GM19351 (cell line): ENCODE results near the gene FAM216B.
"Not testable (repeated sequence)": the region's sequence is repeated elsewhere in the genome, so short reads cannot be mapped to it uniquely, and the experiment has no call there.

Source experiments
- ATAC-seq: cut with Tn5 transposase; IDR thresholded peaks from one replicate; pipeline ENCODE4 v1.9.1; 2021; ENCODE audit warnings: mild to moderate bottlenecking, moderate library complexity; ENCODE audit not compliant: unreplicated experiment

Gene FAM216B

GRCh38 chr13:42777467-42777866 is 3.9 kb upstream of the FAM216B start:
- ATAC-seq: no peak

- no peak for ATAC-seq
These were observed 1.3 kb upstream of the FAM216B start for GRCh38 chr13:42780044-42780443.

DNA sequence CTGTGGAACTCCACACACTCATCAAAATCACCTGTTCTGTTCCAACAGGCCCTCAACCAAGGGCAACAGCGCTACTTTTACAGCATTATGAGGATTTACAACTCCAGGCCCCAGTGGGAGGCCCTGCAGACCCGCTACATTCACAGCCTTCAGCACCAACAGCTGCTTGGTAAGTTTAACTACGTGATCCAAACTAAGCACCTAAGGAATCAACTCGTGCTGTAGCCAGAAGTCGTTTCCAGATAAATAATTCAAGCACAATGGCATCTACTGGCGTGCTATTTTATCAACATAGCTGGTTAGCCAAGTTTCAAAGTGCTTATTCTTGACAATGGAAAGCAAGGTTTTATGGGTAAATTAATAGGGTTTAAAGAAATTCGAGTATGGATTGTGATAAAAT is 5.3 kb downstream of the FAM216B start:
- no peak for ATAC-seq

- ATAC-seq: no peak
These were observed 7.2 kb downstream of the FAM216B start for GRCh38 chr13:42788601-42789000.

GRCh38 chr13:42792154-42792553 is 10.8 kb downstream of the FAM216B start:
- ATAC-seq: no peak

GRCh38 chr13:42794577-42795275 is 13.3 kb downstream of the FAM216B start:
- no peak for ATAC-seq

DNA sequence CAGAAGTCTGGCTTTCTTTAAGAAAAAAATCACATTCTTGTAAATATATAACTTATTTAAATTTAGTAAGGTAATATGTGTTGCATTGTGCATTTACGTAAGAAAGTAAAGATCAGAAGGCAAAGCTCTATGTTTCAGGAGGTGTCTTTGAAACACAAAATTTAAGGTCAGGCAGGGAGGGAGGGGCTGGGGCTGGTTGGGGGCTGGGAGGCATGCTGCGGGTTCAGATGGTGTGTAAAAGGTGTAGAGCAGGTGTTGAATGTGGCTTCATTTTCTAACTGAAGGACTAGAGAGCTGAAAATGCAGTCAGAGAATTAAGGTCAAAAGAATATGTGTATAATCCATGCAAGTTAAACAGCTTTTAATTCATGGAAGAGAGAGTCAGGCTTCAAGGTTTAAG is 14.3 kb downstream of the FAM216B start:
- no peak for ATAC-seq

DNA sequence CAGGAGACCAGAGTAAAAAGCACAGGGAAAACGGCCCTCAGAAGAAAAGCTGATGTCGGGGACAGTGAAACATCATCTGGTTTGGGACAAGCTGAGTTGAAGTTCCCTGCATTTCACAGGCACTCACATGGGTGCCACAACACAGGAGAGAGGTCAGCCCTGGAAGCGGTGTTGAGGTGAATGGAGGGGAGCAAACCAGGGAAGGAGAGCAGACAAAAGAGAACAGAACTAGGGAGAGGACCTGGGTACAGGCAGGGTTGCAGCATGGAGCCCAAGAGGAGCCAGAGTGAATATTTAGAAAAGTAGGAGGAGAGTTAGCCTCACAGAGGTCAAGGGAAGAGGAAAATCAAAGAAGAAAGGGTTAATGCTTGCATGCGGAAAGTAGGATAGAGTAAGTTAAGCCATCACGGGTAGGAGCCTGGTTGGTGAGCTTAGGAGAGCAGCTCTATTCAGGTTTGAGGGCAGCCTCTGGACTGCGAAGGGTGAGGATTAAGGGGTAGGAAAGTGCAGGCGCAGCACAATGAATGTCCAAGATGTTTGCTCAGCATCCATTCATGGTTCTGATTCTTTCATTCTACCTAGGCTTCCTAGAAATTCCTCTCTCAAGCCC is 15.5 kb downstream of the FAM216B start:
- no peak for ATAC-seq

DNA sequence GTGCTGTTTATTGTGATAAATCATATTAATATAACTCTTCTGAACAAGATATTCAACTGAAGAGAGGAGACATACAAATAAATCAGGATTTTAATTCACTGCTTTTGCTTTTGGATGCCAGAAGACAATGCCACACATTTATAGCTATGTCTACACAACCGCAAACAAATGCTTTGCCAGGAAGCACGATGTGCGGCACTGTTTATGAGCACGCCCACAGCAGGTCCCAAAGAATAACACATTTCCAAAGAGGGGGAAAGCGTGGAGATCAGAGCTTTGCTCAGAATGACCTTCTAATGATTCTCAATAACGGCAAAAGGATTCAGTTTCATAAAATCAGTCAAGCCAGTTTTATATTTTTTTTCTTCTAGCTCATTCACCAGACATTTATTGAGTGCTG is 16.7 kb downstream of the FAM216B start:
- no peak for ATAC-seq

GRCh38 chr13:42800109-42800643 is 18.8 kb downstream of the FAM216B start:
- no peak for ATAC-seq

DNA sequence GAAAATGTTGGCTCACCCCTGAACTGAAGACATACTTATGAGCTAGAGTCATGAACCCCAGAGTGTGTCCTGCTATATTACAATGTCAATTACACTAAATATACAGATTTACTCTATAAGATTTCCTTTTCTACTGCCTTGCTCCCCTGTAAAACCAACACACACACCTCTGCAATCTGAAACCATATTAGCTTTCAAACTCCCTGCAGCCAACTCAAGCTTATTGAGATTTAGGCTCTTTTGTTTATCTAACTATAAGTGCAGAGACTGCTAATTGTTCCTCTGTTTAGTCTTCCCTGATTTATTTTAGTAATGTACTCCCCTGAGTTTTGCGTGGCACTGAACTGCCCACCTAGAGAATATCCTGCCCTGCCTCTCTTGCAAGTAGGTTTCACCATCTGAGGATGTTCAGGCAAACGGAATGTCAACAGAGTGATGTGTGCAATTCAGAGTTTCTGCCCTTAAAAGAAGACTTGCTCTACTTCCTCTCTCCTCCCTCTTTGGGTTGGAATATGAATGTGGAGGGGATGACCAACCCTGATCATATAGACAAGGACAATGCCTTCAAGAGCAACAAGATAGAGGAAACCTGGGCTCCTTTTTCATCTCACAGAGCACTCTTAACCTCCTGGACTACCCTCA is 22.3 kb downstream of the FAM216B start:
- peak; percentile 31 for ATAC-seq

DNA sequence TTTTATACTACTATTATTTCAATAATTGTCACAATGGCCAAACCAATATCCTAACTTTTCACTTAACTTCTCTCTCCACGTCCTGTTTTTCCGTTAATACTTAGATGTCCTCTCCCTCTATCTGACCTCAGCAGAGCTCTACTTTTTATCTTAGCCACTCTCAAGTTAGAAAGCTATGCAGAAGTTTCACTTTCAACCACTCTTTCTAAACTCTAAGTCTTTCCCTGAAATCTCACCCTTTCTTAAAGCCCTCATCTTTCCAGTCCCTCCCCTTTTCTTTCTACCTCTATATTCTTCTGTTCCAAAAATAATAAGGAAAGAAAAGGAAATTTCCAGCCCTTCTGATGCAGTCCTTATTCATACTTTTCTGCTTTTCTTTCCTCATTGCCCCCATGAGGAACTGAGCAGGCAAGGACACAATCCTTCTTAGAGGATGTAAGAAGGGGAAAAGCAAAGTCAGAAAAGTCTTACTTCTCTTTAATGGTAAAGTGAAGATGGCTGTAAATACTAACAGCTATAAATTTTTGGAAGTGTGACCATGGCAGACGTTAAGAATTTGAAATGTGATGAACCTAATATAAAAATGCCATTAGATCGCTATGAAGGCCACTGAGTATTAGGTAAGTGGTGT is 23.0 kb downstream of the FAM216B start:
- ATAC-seq: peak; percentile 76

GRCh38 chr13:42807241-42807640 is 25.9 kb downstream of the FAM216B start:
- no peak for ATAC-seq

DNA sequence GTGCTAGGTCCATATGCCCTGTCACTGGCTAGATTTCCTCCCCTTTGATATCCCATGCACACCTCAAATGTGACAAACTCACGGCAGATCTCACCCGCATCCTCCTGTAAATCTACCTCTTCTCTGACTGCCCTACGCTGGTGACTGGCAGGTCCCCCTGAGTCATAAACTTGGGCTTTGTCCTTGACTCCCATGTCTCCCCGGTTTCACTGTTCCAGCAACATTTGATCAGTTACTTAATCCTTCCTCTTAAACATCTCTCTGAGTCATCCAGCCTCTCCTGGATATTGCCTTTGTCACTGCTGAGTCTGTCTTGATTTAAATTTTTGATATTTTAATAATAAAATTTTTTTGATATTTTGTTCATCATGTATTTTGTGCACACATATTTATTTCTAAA is 26.5 kb downstream of the FAM216B start:
- ATAC-seq: no peak

DNA sequence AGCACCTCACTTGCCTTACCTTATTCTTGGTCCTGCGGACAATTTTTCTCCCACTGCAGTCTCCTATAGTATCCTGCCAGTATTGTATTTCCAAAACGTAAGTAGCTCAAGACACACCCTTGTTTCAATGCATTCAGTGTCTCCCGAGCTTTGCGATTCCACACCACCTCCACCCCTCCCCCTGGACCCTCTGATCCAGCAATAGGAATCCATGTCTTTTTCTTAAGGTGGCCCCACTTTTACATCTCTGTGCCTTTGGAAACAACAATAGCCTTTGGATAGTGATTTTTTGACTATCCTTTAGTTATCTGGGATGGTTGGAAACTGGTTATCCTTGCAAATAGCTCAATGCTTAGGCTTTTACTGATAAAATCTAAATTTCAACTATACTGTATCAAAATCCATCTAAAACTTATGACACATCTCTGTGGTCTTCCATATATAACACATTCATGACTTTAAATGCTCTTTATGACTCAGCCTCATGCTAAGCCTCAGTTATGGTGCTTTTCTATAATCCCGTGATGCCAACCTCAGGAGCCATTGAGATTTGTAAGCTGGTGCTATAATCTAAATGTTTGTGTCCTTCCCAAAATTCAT is 27.1 kb downstream of the FAM216B start:
- no peak for ATAC-seq

- peak; percentile 69 for ATAC-seq
These were observed 30.9 kb downstream of the FAM216B start for GRCh38 chr13:42812316-42812715.

DNA sequence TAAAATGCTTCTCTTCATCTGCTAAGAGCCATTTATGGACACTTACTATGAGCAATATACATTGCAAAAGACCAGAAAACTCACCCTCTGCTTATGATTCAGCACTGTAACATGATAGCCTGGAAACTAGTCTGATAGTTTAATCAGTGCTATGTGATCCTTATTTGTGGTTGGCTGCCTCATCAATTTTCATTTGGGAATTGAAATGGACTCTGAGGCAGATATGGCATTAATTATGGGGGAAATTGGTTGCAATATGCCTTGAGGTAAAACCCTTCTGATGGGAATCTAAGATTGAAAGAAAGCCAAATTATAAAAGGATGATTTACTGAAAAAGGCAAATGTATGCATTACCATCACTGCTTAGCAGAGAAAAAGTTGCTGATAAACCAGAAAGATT is 33.5 kb downstream of the FAM216B start:
- no peak for ATAC-seq

DNA sequence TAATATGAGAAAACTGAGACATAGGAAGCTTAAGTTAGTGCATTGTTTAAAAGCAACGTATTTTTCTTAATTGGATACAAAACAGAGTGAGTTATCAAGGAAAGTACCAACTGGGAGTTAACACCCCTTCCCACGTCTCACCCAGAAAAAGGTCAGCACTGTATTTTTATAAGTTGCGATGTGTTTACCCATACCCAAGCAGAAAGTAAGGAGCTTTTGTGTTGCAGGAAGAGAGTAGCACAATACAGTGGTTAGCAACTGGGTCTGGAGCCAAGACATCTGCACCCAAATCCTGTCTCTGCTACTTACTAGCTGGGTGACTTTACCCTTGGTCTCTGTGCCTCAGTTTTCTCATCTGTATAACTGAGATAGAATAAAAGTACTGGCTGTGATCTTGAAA is 34.3 kb downstream of the FAM216B start:
- ATAC-seq: no peak

DNA sequence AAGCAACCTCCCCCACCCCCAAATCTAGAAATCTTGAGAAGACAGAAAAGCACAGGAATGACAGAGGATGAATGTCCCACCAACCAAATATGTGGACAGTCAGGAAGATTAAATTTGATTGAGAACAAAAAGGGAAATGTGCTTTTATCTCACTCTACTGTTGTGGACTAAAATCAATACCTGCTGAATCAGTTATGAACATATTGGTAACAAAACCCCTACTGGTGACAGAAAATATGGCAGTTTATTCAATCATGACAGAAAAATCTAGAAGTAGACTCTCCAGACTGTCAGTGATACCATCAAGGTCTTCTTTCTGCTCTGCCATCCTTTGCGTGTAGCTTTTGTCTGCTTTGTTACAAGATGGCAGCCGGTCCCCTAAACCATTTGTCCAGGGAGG is 35.2 kb downstream of the FAM216B start:
- ATAC-seq: no peak

GRCh38 chr13:42819687-42820086 is 38.3 kb downstream of the FAM216B start:
- ATAC-seq: not testable (repeated sequence)

DNA sequence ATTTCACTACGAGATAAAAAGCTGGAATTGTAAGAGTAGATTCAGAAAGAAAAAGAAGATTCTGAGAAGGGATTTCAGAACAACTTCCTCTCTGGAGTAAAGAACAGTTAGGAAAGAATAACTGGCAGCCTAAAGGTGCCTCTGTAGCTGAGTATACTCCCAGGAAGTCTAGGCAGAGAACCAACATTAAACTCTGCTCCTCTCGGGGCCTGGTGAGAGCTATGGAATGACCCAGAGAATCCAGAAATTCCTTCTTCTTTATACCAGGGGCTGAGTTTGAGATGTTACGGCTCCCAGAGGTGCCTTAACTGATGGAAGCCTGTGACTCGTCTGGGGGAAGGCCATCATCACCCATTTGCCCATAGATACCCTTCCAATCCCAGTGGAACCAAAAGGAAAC is 39.1 kb downstream of the FAM216B start:
- no peak for ATAC-seq
